OCI-LY3 (cell line): ENCODE data around the gene UBE4A.

Experiments used
- H2AFZ ChIP-seq: fragments of 200-600, 300-600 bp; shearing (Covaris generic); 2 replicates; pipeline ENCODE4 v1.6.0; 2014; ENCODE audit warnings: antibody characterized with exemption, low read depth, low read length
- H3K27ac ChIP-seq: fragments of 200-600, 300-600 bp; sonication (generic); 2 replicates; pipeline ENCODE4 v1.5.1; 2014; ENCODE audit warnings: mild to moderate bottlenecking, low read length, moderate library complexity, mixed read lengths
- H3K27me3 ChIP-seq: fragments of 200-600, 300-600 bp; sonication (generic); 2 replicates; pipeline ENCODE4 v1.6.1; 2014; ENCODE audit warnings: low read depth, low read length, mixed read lengths
- H3K36me3 ChIP-seq: fragments of 200-600, 300-600 bp; sonication (generic); replicated peaks from 2 replicates; pipeline ENCODE3; 2014; ENCODE audit warnings: low read depth, low read length, mixed read lengths
- H3K4me1 ChIP-seq: fragments of 300-600, 200-600 bp; sonication (generic); 2 replicates; pipeline ENCODE4 v1.6.1; 2014; ENCODE audit warnings: low read length, mixed read lengths
- H3K4me2 ChIP-seq: fragments of 200-600, 300-600 bp; sonication (generic); 2 replicates; pipeline ENCODE4 v1.6.1; 2014; ENCODE audit warnings: low read length, mixed read lengths
- H3K4me3 ChIP-seq: fragments of 300-600, 200-600 bp; sonication (generic); 2 replicates; pipeline ENCODE4 v1.5.1; 2014; ENCODE audit warnings: antibody characterized with exemption, mild to moderate bottlenecking, low read length, moderate library complexity
- H3K79me2 ChIP-seq: fragments of 300-600, 200-600 bp; shearing (Covaris generic); 2 replicates; pipeline ENCODE4 v1.6.1; 2014; ENCODE audit warnings: mild to moderate bottlenecking, low read length, mixed read lengths
- H3K9ac ChIP-seq: fragments of 300-600, 200-600 bp; shearing (Covaris generic); 2 replicates; pipeline ENCODE4 v1.6.0; 2014; ENCODE audit warnings: mild to moderate bottlenecking, low read length, moderate library complexity
- H3K9me3 ChIP-seq: fragments of 200-600, 300-600 bp; shearing (Covaris generic); 2 replicates; pipeline ENCODE4 v1.6.1; 2014; ENCODE audit warnings: low read length, mixed read lengths; ENCODE audit not compliant: insufficient read depth
- H4K20me1 ChIP-seq: fragments of 200-600, 300-600 bp; sonication (generic); 2 replicates; pipeline ENCODE4 v1.6.1; 2016; ENCODE audit warnings: low read length, mixed read lengths; ENCODE audit not compliant: insufficient read depth
- EZH2phosphoT487 ChIP-seq: fragments of 200-600 bp; shearing (Covaris generic); IDR thresholded peaks from 2 replicates; pipeline ENCODE4 v1.6.1; 2018; ENCODE audit warnings: antibody characterized with exemption, mixed run types, low read depth
- TF ChIP-seq, protein P1 (sequence below): fragments of 200-600, 300-600 bp; sonication (generic); IDR thresholded peaks from 2 replicates; pipeline ENCODE4 v1.5.1; 2014; ENCODE audit warnings: antibody characterized with exemption, low read length, low read depth

The UBE4A gene

DNA sequence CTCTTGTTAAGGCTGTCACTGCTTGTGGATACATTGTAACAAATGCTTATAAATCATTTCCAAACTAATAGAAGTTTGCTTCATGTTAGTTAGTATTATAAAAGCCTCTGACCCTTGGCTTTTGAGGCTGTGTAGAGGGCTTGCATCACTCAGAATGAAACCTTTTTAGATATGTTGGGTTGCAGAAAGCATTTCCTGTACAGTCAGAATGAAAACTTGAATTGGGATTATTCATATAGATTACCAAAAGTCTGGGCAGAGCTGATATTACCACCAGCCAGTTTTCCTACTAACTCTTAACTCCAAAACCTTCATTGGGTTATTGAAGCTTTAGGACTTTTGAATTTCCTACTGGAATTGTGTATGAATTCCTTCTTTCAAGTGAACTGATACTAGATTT is 88.9 kb downstream of the UBE4A start:
- Histone ChIP-seq H3K79me2 (peaks cover 97% of the 10 kb centered on the region), H3K4me3 (peak overlapping the region; percentile 50), H3K27me3 (no peaks in the 10 kb centered on the region), H4K20me1 (peaks cover 81% of the 10 kb centered on the region), H3K36me3 (peaks cover 39% of the 10 kb centered on the region), H3K27ac (peak overlapping the region; percentile 31), H3K9ac (0 out of 2 replicates have a peak overlapping the region, but pooled peaks have one; percentile 12), H3K4me1 (peaks cover 41% of the 10 kb centered on the region), H3K9me3 (no peaks in the 10 kb centered on the region), H2AFZ (no peak overlapping the region), H3K4me2 (peak overlapping the region; percentile 73)
- TF ChIP-seq, protein P1, sequence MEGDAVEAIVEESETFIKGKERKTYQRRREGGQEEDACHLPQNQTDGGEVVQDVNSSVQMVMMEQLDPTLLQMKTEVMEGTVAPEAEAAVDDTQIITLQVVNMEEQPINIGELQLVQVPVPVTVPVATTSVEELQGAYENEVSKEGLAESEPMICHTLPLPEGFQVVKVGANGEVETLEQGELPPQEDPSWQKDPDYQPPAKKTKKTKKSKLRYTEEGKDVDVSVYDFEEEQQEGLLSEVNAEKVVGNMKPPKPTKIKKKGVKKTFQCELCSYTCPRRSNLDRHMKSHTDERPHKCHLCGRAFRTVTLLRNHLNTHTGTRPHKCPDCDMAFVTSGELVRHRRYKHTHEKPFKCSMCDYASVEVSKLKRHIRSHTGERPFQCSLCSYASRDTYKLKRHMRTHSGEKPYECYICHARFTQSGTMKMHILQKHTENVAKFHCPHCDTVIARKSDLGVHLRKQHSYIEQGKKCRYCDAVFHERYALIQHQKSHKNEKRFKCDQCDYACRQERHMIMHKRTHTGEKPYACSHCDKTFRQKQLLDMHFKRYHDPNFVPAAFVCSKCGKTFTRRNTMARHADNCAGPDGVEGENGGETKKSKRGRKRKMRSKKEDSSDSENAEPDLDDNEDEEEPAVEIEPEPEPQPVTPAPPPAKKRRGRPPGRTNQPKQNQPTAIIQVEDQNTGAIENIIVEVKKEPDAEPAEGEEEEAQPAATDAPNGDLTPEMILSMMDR = no peak
- no peak for TF ChIP-seq EZH2phosphoT487
